Activated gamma-delta T cell (primary cell): ENCODE measurements around the gene PHB1.

Experiments
- DNase-seq: peaks from one replicate; lab custom pipeline; 2025; lab: John Stamatoyannopoulos, UW
- total RNA-seq, 2 donors: gene quantifications; one replicate each; lab custom pipeline; 2026; lab: John Stamatoyannopoulos, UW

PHB1 gene
- total RNA-seq = 54.5 to 62.7 reads per million in 2 donors

- DNase-seq = peak; percentile 56
Observed at GRCh38 chr17:49414622-49415350, at the start of gene PHB1. Gene PHB1, minus strand, starts transcription at chr17:49414882. Its CDS starts 1,618 bp downstream, at chr17:49413264.

DNA sequence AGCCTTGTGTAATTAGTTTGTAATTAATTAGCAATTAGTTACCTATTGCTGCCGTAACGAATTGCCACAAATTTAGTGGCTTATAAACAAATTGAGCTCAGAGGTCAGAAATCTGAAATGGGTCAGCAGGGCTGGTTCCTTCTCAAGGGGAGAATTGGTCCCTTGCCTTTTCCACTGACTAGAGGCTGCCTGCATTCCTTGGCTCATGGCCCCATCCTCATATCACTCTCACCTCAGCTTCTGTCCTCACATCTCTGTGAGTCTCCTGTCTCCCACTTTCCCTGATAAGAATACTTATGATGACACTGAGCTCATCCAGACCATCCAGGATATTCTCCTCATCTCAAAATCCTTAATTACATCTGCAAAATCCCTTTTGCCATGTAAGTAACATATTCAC is 49.4 kb upstream of the PHB1 start:
- DNase-seq = no peak

DNA sequence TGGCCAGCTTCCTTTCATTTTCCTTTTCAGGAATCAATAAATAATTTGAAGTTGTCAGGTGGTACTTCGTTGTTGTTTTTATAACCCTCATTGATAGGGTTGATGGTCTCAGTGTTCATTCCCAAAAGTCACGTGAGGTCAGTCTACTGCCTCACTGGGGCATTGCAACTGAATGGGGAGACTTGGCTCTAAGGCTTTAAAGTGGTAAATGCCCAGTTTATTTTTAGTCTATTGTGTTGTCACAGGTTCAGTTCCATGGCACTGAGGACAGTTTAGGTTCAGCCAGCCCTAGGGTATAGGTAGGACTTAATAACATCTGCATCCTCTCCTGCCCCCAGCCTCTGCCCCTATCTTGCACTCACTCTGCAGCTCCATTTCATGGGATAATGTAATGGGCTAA is 46.9 kb upstream of the PHB1 start:
- no peak for DNase-seq

GRCh38 chr17:49460401-49460800 is 45.7 kb upstream of the PHB1 start:
- no peak for DNase-seq

DNA sequence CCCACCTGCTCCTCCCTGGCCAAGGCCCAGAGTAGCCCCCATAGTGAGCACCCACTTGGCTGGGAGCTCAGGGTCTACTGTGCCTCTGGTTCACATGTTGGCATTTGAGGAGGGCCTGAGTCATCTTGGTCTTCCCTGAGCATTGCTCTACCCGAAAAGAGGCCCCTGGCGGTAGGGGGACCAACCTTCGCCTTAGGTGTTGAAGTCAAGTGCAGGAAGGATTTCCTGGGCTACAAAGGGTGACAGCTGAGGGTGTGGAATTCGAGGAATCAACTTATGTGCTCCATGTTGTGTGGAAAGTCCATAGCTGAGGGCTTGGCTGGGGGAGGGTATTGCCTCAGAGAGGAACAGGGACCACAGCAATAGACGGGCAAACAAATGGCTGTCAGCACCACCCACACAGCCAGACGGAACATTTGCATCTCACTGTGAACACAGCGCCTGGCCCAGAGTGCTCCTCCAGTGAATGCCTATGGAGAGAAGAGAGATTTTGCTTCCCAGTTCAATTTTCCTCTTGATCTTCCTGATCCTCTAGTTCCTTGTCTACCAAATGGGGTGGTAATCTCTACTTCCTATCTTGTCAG is 44.8 kb upstream of the PHB1 start:
- no peak for DNase-seq

DNA sequence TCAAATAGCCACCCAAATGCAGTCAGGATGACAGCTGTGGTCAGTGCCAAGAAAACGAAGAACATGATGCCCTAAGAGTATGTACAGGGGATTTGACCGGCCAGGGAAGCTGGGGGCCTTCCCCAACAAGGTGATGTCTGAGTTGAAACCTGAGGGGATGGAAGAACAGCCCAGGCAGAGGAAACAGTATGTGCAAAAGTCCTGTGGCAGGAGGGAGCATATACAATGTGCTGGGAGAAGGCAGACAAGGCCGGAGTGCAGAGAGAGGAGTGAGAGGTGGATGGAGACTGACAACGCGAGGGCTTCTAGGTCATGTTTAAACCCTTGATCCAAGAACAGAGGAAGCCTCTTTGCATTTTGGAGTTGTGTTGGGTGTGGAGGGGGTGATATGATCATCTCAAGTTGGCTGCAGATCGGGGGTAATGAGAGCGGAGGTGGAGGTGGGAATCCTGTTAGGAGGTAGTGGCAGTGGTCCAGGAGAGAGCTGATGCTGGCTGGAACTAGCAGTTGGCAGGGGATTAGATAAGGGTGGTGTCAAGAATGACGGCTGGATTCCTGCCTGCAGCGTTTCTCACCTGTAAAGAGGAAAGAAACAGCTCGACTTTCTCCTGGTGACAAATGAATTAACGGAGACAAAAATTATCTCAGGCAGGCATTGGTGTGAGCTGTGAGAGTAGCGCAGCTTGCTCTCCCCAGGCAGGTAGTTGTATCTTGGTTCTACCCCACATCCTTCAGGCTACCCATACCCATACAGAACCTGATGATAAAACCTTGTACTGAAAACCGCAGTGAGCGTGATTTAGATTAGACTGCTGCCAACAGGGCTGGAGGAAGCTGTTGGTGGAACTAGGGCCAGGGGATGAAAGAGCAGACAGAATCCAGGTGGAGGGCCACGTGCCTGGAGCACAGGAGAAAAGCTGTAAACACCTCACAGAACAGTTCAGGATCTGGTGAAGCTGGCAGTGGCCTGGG is 43.2 kb upstream of the PHB1 start:
- no peak for DNase-seq

DNA sequence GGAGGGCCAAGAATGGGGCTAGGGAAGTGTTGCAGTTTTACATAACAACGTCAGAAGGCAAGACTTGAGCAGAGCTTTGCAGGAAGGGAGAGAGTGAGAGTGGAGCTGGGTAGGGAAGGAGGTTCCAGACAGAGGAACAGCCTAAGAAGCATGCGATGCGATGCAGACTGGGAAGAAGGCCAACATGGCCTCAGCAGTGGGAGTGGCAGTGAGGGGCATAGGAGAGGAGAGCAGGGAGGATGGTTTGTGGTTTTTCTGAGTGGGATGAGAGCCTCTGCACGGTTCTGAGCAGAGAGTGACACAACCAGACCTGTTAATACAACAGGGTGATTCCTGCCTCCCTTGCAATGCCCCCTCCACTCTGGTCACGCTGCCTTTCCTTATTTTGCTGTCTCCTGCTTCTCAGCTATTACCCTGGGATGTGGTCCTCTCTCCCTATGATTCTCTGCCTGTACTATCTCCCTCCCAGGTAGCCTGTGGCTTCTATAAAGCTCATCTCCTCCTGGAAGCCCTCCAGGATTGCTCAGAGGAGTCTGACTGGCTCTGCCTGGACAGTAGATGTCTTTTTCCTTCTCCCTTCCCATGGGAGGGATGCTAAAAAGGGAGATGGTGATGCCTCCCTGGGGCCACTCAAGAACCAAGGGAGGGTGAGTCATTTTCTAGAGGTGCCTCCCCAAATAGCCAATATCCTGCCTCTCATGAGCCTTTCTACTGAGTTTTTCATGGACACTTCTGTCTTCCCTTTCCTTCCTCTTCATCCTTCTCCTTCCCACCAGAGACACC is 41.7 kb upstream of the PHB1 start:
- no peak for DNase-seq

DNA sequence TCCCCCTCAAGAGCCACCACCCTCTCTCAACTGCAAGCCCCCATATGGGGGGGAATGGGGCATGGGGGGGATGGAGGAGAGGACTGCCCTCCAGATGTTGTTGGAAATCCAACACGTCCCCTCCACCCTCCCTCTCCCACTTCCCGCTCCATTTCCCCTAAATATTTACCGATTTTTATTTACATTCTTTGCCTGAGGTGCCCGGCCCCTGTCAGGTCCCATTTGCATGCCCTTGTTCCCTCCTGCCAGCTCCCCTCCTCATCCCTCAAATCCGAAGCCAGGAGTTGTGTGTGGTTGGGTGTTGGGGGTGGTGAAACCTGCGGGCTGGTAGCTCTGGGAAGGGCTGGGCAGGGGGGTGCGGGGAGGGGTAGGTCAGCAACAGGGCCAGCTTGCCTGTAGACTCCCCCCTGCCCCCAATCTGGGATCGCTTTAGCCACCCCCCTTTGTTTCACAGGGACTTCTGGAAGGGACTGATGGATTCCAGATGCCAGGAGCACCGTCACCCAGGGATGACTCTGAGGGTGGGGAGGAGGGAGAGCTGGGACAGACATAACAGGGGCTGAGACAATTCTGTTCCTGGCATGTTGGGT is 40.7 kb upstream of the PHB1 start:
- no peak for DNase-seq

DNA sequence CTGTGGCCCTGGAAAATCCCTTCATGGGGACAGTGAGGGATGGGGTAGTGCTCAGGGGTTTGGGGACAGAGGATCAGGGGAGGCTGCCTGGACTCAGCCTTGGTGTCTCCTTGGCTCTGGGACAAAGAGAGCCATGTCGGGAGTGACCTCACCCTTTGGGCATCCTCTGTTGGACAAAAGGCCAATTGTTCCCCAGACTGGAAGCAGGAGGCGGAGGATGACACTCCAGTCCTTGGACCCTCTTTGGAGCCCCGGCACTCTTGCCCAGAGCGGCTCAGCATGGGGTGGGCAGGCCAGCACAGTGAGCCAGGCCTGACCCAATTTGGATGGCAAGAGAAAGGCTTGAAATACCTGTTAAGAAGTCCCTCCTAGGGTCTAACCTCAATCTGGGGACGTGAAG is 39.4 kb upstream of the PHB1 start:
- DNase-seq = no peak

DNA sequence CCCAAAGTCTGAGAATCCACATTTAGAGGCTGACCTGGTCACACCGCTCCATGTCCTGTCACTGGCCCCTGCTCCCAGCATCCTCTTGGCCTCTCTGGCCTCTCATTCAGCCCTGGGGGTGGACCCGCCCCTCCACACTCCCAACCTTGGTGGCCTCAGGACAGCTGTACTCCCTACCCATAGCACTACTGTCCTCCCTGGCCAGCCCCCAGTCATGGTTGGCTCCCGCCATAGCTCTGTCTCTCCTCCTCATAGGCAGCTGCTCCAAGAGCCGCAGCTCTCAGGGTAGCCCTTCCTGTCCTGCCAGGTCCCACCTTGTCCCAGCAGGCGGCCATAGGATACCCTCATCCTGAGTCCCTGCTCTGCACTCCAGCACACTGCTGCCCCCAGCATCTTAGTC is 38.0 kb upstream of the PHB1 start:
- DNase-seq = no peak

DNA sequence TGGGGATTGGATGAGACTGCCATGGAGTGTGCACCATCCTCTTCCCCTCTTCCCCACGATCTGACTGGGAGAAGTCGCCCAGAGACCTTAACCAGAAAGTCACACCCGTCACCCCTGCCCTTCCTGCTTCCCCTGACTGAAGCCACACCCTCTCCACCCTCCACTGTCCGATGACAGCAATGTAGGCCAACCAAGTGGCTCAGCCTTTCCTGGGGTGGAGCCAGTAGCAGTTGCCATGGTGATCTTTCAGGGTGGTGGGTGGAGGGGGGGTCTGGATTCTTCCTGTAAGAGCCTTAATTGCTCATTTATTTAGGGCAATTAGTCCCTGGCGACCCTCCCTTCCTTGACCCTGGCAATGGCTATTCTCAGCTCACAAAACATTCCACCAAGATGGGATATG is 37.5 kb upstream of the PHB1 start:
- no peak for DNase-seq

- DNase-seq = no peak
Observed at GRCh38 chr17:49450735-49451134, 36.1 kb upstream of the PHB1 start.

DNA sequence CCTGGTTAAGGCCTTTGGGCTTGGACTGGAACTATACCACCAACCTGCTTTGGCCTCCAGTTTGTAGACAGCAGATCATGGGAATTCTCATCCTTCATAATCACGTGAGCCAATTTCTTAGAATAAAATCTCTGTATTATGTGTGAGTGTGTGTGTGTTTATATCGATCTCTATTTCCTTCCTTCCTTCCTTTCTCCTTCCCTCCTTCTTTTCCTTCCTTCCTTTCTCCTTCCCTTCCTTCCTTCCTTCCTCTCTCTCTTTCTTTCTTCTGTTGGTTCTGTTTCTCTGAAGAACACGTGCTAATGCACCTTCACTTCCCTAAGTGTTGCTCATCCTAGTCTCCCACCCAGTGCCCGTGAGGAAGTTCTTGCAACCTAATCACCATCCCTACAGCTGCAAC is 35.5 kb upstream of the PHB1 start:
- no peak for DNase-seq

- no peak for DNase-seq
Observed at GRCh38 chr17:49447628-49448302, 33.1 kb upstream of the PHB1 start.

- no peak for DNase-seq
Observed at GRCh38 chr17:49445591-49445990, 30.9 kb upstream of the PHB1 start.

DNA sequence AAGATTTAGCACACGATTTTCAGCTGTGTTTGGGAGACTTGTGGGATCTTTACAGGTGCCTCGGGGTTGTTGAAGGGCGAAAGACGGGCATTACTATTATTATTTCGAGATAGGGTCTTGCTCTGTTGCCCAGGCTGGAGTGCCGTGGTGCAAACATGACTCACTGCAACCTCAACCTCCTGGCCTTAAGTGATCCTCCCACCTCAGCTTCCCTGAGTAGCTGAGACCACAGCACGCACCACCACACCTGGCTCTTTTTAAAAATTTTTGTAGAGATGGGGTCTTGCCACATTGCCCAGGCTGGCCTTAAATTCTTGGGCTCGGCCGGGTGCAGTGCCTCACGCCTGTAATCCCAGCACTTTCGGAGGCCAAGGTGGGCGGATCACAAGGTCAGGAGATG is 29.7 kb upstream of the PHB1 start:
- no peak for DNase-seq

GRCh38 chr17:49443862-49444261 is 29.2 kb upstream of the PHB1 start:
- DNase-seq = no peak

DNA sequence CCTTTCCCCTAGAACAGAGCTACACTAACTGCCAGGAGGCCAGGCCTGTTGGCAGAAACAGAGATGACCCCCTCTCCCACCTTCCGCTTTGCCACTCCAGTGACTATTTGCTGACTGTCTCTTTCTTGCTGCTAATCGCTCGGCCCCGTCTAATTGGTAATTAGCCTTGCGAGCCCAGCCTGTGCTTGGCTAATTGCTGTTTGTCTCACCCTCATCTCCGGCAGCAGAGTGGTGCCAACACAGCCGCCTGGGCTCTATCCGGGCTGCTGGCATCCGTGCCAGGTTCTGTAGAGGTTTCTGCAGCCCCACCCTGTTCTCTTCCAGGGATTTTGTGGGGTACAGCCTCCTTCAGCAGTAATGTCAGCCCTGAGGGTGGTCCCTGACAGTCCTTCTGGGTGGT is 27.4 kb upstream of the PHB1 start:
- DNase-seq = no peak

DNA sequence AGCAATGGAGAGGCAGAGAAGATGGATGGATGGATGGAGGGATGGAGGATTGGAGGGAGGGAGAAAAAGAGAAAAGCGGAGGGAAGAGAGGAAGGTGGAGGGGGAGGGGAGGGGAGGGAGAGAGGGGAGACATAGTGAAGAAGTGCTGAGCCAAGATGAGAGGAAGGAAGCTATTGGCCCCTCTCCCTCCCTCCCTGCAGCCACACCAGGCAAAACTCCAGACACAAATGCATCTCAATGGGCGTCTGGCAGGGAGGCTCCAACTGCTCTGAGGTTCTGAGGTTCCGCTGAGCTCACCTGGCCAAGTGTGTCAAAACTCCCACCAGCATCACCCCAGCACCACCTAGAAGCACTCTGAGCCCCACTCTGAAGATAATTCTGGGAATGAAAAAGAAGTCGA is 26.9 kb upstream of the PHB1 start:
- DNase-seq = no peak

- no peak for DNase-seq
Observed at GRCh38 chr17:49440581-49440980, 25.9 kb upstream of the PHB1 start.
